ENCODE results near the gene A3GALT2.

DNA sequence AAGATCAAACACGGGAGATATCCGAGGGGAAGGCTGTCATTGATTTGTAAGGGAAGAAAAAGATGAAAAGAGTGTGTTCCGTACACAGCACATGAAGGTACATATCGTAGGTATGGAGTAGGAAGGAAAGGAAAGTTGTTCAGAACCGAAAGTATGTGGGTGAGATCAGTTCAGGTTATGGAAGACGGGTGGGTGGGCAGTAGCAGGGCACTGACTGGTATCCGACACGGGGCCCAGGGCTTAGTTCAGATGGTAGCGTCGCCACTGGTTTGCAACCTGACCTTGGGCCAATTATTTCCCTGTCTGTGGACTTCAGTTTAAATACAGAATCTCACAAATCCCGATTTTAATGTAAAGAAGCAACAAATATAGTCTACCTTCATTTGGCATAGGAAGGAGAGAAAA, 27.8 kb upstream of the A3GALT2 start:
- TF ChIP-seq, protein P1, sequence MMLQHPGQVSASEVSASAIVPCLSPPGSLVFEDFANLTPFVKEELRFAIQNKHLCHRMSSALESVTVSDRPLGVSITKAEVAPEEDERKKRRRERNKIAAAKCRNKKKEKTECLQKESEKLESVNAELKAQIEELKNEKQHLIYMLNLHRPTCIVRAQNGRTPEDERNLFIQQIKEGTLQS (IDR thresholded peaks at IDR 0.05) = no peak
- TF ChIP-seq, protein P2, sequence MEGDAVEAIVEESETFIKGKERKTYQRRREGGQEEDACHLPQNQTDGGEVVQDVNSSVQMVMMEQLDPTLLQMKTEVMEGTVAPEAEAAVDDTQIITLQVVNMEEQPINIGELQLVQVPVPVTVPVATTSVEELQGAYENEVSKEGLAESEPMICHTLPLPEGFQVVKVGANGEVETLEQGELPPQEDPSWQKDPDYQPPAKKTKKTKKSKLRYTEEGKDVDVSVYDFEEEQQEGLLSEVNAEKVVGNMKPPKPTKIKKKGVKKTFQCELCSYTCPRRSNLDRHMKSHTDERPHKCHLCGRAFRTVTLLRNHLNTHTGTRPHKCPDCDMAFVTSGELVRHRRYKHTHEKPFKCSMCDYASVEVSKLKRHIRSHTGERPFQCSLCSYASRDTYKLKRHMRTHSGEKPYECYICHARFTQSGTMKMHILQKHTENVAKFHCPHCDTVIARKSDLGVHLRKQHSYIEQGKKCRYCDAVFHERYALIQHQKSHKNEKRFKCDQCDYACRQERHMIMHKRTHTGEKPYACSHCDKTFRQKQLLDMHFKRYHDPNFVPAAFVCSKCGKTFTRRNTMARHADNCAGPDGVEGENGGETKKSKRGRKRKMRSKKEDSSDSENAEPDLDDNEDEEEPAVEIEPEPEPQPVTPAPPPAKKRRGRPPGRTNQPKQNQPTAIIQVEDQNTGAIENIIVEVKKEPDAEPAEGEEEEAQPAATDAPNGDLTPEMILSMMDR (IDR thresholded peaks at IDR 0.05; ENCODE audit: low read depth, low read length, missing input control) = no peak
- TF ChIP-seq TAF1 (conservative IDR thresholded peaks at IDR 0.05) (no peak), EGR1 (IDR thresholded peaks at IDR 0.05; ENCODE audit: low read depth in 2 of 2) (no peak), RAD21 (IDR thresholded peaks at IDR 0.05) (no peak), HNF4G (IDR thresholded peaks at IDR 0.05) (no peak), YY1 (IDR thresholded peaks at IDR 0.05) (peak; percentile 36), SP1 (IDR thresholded peaks at IDR 0.05) (no peak), GABPA (IDR thresholded peaks at IDR 0.05 in 1 of 2, conservative IDR thresholded peaks at IDR 0.05 in 1 of 2) (no peak), JUND (IDR thresholded peaks at IDR 0.05) (no peak), HNF4A (conservative IDR thresholded peaks at IDR 0.05) (no peak)
- TF ChIP-seq, protein P3, sequence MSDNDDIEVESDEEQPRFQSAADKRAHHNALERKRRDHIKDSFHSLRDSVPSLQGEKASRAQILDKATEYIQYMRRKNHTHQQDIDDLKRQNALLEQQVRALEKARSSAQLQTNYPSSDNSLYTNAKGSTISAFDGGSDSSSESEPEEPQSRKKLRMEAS (IDR thresholded peaks at IDR 0.05) = no peak
- TF ChIP-seq, protein P4, sequence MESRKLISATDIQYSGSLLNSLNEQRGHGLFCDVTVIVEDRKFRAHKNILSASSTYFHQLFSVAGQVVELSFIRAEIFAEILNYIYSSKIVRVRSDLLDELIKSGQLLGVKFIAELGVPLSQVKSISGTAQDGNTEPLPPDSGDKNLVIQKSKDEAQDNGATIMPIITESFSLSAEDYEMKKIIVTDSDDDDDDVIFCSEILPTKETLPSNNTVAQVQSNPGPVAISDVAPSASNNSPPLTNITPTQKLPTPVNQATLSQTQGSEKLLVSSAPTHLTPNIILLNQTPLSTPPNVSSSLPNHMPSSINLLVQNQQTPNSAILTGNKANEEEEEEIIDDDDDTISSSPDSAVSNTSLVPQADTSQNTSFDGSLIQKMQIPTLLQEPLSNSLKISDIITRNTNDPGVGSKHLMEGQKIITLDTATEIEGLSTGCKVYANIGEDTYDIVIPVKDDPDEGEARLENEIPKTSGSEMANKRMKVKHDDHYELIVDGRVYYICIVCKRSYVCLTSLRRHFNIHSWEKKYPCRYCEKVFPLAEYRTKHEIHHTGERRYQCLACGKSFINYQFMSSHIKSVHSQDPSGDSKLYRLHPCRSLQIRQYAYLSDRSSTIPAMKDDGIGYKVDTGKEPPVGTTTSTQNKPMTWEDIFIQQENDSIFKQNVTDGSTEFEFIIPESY (IDR thresholded peaks at IDR 0.05) = no peak
